ENCODE data around the gene SLC5A6.

SLC5A6 gene

GRCh38 chr2:27159271-27159670, 52.8 kb downstream of the SLC5A6 start:
- TF ChIP-seq POLR2A (IDR thresholded peaks at IDR 0.05; ENCODE audit: low read depth, low read length): no peak
- FAIRE-seq (no peak), DNase-seq (ENCODE audit: insufficient read length, low spot score) (no peak)

- DNase-seq (ENCODE audit: insufficient read length, low spot score) (no peak), FAIRE-seq (no peak)
- no peak for TF ChIP-seq POLR2A (IDR thresholded peaks at IDR 0.05; ENCODE audit: low read depth, low read length)
Measured at GRCh38 chr2:27158468-27158867, 53.6 kb downstream of the SLC5A6 start.

GRCh38 chr2:27155069-27155520, 57.0 kb downstream of the SLC5A6 start:
- FAIRE-seq (no peak), DNase-seq (ENCODE audit: insufficient read length, low spot score) (no peak)
- no peak for TF ChIP-seq POLR2A (IDR thresholded peaks at IDR 0.05; ENCODE audit: low read depth, low read length)

GRCh38 chr2:27154488-27154887, 57.6 kb downstream of the SLC5A6 start:
- no peak for FAIRE-seq
- TF ChIP-seq POLR2A (IDR thresholded peaks at IDR 0.05; ENCODE audit: low read depth, low read length): no peak
- no peak for DNase-seq (ENCODE audit: insufficient read length, low spot score)

GRCh38 chr2:27152796-27153464, 59.1 kb downstream of the SLC5A6 start:
- no peak for TF ChIP-seq POLR2A (IDR thresholded peaks at IDR 0.05; ENCODE audit: low read depth, low read length)
- DNase-seq (ENCODE audit: insufficient read length, low spot score) (peak; percentile 51), FAIRE-seq (no peak)

- no peak for TF ChIP-seq POLR2A (IDR thresholded peaks at IDR 0.05; ENCODE audit: low read depth, low read length)
- DNase-seq (ENCODE audit: insufficient read length, low spot score) (no peak), FAIRE-seq (no peak)
Measured at GRCh38 chr2:27152102-27152795, 59.8 kb downstream of the SLC5A6 start.

- no peak for TF ChIP-seq POLR2A (IDR thresholded peaks at IDR 0.05; ENCODE audit: low read depth, low read length)
- DNase-seq (ENCODE audit: insufficient read length, low spot score) (no peak), FAIRE-seq (no peak)
Measured at GRCh38 chr2:27150639-27151230, 61.3 kb downstream of the SLC5A6 start.
